GM19467 (cell line): ENCODE results near the gene TSHZ2.
"Not testable (repeated sequence)": the region's sequence is repeated elsewhere in the genome, so short reads cannot be mapped to it uniquely, and the experiment has no call there.

ENCODE experiments used
- ATAC-seq: cut with Tn5 transposase; IDR thresholded peaks from one replicate; pipeline ENCODE4 v1.9.1; 2021; ENCODE audit warnings: mild to moderate bottlenecking, moderate library complexity; ENCODE audit not compliant: unreplicated experiment

TSHZ2 gene

DNA sequence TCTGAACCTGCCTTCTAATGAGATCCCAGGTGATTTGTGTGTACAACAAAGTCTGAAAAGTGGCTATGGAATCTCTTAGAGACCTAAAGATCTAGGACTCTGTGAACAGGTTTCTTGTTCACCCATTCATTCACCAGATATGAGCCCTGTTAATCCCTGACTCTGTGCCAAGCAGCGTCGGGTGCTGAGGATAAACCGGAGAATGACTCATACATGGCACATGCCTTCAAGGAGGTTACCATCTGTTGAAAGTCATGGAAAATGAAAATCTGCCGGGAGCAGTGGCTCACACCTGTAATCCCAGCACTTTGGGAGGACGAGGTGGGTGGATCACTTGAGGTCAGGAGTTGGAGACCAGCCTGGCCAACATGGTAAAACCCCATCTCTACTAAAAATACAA lies 549.3 kb downstream of the TSHZ2 start:
- ATAC-seq, result not testable (repeated sequence)

DNA sequence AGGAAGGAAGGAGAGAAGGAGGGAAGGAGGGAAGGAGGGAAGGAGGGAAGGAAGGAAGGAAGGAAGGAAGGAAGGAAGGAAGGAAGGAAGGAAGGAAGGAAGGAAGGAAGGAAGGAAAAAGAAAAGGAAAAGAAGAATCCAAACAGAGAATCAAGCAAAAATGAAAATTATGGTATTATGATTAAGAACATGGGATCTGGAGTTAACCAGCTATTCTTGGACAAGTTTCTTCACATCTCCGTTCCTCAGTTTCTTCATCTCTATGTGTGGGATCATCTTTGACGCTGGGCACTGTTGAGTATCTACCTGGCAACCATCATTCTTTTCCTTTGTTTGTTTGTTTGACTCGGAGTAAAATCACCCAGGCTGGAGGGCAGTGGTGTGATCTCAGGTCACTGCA lies 549.9 kb downstream of the TSHZ2 start:
- no peak for ATAC-seq

DNA sequence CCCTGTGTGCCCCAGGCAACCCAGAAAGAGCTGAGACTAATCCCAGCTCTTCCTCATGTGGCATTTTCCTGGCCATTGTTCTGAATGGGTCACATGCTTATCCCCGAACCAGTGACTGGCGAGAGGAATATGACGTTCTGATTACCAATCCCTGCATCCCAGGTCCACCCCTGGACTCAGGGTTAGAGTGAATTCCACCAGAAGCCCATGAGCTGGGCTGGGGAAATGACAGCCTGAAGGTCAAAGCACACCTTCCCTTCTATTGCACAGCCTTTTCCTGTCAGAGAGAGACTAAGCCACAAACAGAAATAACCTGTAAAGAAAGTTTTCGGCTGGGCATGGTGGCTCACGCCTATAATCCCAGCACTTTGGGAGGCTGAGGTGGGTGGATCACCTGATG lies 550.5 kb downstream of the TSHZ2 start:
- ATAC-seq, result no peak

DNA sequence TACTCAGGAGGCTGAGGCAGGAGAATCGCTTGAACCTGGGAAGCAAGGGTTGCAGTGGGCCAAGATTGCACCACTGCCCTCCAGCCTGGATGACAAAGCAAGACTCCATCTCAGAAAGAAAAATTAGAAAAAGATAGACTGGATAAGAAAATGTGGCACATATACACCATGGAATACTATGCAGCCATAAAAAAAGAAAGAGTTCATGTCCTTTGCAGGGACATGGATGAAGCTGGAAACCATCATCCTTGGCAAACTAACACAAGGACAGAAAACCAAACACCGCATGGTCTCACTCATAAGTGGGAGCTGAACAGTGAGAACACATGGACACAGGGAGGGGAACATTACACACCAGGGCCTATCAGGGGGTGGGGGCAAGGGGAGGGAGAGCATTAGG lies 551.5 kb downstream of the TSHZ2 start:
- not testable (repeated sequence) for ATAC-seq

DNA sequence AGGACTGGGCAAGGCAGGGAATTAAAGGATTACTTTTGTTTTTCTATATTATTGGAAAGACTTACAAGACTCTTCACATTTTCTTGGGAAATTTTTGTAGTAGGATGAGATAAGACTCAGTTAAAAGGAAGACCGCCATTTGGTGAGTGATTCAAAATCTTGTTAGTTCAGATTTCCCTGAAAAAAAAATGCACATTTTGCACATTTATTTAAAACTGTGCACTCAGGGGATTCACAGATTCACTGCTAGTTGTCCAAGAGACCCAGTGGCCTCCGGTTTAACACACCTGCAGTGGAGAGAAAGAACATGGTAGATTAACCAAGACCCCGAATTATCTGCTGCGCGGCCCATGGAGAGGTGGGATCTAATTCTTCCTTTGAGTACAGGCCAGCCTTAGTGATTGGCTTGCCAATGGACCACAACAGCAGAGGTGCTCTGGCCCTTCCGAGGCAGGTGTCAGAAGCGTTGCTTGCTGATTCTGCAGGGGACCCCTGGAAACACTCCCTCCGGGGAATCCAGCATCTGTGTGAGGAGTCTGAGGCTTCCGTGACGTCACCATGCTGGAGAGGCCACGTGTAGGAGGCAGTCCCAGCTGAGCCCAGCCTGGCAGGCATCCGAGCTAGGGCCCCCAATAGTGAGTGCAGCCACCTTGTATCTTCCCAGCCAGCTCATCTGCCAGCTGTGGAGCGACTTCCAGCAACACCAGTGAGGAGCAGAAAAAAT lies 552.6 kb downstream of the TSHZ2 start:
- no peak for ATAC-seq

DNA sequence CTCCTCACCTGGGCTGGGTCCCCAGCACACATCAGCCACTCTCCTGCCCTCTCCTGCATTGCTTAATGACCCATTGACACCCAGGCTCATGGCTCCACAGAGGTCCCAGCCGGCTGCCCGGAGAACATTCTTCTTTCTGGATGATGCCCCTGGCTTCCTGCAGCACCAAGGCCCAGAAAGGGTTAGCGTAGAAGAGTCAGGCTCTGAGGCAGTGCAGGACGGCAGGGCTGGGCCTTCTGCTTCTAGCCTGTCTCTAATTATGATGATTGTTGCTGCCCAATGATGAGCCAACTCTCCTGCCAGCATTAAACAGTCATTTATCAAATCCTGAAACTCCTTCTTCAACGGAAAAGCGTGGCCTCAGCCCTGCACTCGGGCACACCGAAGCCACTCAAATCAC lies 555.0 kb downstream of the TSHZ2 start:
- no peak for ATAC-seq

DNA sequence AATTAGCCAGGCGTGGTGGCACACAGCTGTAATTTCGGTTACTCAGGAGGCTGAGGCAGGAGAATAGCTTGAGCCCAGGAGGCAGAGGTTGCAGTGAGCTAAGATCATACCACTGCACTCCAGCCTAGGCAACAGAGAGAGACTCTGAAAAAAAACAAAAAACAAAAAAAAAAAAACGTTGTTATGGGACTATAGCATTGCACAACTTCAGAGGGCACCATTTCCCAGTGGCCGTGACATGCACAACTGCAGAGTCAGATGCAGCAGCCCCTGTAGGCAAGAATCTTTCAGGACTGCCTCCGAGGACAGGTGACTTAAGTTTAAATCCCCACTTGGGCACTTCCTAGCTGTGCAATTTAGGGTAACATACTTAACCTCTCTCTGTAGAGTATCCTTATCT lies 557.5 kb downstream of the TSHZ2 start:
- ATAC-seq, result no peak

DNA sequence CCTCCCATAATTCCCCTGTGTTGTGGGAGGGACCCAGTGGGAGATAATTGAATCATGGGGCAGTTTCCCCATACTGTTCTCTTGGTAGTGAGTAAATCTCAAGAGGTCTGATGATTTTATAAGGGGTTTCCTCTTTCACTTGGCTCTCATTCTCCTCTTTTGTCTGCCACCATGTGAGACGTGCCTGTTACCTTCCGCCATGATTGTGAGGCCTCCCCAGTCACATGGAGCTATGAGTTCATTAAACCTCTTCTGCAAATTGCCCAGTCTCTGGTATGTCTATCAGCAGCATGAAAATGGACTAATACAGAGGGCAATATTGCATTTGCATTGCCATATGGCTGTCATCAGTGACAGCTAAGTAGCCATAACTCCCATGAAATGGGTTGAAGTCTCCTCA lies 558.3 kb downstream of the TSHZ2 start:
- ATAC-seq, result no peak

DNA sequence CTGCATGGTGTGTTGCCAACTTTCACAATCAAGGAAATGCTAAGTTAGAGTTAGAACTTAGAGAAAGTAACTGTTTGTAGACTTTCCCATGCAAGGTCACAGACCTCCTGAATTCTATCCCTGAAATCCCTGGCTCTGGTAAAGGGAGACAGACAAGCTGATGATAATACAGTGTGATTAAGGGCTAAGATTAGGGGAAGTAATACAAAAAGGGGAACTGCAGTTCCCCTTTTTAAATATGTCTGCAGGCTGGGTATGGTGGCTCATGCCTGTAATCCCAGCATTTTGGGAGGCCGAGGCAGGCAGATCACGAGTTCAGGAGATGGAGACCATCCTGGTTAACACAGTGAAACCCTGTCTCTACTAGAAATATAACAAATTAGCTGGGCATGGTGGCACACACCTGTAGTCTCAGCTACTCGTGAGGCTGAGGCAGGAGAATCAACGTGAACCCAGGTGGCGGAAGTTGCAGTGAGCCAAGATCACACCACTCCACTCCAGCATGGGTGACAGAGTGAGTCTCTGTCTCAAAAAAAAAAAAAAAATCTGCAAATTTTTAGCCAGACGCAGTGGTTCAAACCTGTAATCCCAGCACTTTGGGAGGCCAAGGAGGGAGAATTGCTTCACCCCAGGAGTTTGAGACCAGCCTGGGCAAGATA lies 560.6 kb downstream of the TSHZ2 start:
- not testable (repeated sequence) for ATAC-seq

DNA sequence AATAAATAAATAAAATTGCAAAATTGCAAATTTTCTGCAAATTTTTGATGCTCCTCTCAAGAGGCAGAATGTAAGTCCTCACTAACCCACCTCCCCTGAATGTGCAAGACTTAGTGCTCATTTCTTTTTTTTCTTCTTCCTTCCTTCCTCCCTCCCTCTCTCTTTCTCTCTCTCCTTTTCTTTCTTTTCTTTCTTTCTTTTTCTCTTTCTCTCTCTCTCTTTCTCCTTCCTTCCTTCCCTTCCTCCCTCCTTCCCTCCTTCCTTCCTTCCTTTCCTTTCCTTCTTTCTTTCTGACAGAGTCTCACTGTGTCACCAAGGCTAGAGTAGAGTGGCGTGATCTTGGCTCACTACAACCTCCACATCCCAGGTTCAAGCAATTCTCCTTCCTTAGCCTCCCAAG lies 561.3 kb downstream of the TSHZ2 start:
- ATAC-seq, result no peak

DNA sequence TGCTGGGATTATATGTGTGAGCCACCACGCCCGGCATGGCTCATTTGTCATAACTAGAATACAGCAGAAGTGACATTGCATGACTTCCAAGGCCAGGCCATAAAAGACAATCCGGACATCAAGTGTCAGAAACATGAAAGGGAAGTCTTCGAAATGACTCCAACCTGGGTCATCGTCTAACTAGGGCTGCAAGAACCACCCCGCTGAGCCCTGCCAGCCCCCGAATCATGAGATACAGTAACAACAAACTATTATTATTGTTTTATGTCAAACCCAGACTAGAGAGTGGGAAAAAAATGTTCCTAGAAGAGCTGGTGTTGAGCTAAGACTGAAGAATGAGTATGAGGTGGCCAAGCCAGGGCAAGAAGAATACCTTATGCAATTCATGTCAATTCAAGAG lies 561.9 kb downstream of the TSHZ2 start:
- ATAC-seq, result no peak

DNA sequence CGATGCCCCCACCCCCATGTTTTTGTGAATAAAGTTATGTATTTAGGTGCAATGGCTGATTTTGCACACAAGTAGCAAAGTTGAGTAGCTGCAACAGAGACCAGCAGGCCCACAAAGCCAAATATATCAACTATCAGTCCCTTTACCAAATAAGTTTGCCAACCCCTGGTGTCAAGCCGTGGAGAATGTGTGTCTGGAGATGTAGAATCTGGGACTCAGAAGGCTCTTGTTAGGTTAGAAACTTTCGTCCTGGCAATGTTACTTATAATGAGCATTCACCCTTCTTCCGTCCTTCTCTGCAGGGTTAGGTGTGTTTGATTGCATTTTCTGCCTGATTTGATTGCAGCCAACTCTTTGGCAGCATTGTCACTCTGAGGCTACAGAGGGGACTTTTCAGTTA lies 563.7 kb downstream of the TSHZ2 start:
- no peak for ATAC-seq

DNA sequence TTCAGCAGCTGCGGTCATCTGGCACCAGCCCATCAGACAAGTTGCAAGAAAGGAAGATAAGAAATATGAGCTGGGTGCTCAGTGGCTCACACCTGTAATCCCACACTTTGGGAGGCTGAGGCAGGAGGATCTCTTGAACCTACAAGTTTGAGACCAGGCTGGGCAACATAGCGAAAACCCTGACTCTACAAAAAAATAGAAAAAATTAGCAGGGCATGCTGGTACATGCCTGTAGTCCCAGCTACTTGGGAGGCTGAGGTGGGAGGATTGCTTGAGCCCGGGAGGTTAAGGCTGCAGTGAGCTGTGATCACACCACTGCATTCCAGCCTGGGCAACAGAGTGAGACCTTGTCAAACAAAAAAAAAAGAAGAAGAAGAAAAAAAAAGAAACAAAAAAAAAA lies 564.2 kb downstream of the TSHZ2 start:
- ATAC-seq, result not testable (repeated sequence)

DNA sequence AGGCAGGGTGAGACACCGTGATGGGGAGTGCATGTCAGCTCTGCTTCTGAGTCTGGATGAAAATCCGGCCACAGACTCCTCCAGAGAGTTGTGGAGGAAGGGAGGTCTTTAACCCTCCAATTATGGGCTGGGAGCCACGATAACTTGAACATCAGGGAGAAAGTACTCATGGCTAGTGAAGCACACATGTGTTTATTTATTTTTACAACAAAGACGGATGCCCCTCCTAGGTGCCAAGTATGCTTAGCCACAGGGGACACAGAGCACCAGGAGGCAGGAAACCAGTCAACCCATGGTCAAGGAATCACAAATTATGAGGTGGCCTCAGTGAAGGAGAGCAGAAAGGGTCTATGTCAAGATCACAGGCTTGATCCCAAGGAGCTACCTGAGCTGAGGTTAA lies 567.4 kb downstream of the TSHZ2 start:
- no peak for ATAC-seq
